GM21723 (cell line): Measurements from ENCODE around the gene KIF17.

Experiments
- ATAC-seq: cut with Tn5 transposase; IDR thresholded peaks from one replicate; pipeline ENCODE4 v1.9.1; 2021; ENCODE audit warnings: mild to moderate bottlenecking, moderate library complexity; ENCODE audit not compliant: unreplicated experiment

KIF17 gene

DNA sequence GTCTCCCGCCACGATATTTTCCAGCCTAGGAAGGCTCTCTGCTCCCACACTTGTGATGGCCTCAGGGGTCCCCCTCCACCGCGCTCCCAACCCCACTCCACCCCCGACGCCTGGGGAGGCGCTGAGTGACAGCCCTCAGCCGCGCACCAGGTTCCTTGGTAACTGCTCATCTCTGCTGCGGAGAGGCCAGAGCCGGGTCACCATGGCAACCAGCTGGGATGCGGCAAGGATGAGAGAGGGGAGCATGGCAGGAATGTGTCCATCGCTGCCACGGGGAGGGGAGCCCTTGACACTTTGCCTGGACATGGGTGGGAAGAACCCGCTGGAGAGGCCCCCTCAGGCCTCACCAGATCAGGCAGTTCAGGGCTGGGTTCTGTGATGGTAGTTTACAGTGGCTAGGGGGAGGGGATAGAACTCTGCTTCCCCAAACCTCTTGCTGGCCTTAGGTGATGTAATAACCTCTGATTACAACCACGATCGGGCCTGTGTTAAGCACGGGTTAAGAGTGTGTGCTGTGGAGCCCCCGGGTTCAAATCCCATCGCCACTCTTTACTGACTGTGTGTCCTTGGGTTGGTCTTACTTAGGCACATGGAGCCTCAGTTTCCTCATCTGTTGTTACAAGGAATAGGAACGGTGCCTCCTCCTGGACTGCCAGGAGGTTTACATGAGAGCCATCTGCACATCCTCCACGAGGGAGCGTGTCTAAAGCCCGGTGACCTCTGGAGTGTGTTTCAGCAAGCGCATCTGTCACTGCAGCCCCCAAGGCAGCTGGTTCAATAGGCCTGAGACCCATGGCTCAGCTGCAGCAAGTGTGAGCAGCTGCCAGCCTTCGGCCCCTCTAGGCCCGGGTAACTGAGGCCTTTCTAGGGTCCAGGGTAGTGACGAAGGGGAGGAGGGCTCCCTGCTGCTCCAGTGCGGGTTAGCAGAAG is 6.3 kb downstream of the KIF17 start:
- no peak for ATAC-seq

- no peak for ATAC-seq
Observed at GRCh38 chr1:20710469-20711284, 7.1 kb downstream of the KIF17 start.

GRCh38 chr1:20709868-20710267 is 7.9 kb downstream of the KIF17 start:
- ATAC-seq: no peak

GRCh38 chr1:20708891-20709290 is 8.9 kb downstream of the KIF17 start:
- ATAC-seq: no peak

GRCh38 chr1:20708057-20708456 is 9.8 kb downstream of the KIF17 start:
- ATAC-seq: no peak

- no peak for ATAC-seq
Observed at GRCh38 chr1:20706841-20707240, 11.0 kb downstream of the KIF17 start.

DNA sequence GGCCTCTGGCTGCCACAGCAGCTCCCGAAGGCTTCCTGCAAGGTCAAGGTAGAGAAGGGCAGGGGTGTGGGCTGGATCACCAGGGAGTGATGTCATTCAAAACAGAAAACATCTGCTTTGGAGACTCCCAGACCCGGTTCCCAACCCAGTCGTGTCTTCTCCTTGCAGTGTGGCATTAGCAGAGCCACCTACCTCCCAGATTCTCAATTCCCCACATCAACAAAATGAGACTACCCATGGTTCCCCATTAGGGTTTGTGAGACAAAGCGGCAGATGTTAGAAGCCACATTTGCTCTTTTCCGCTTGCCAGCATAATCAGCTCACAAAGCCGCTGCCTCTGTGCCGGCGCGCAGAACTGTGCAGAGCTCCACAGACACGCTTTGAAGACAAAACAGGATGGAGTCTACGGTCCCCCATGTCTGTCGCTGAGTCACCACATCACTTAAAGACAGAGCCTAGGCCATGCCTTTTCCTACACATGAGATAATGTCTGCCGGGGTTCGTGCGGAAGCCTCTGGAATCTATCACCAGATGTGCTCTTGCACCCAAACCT is 12.5 kb downstream of the KIF17 start:
- no peak for ATAC-seq

GRCh38 chr1:20704390-20705202 is 13.2 kb downstream of the KIF17 start:
- ATAC-seq: no peak

GRCh38 chr1:20703124-20703756 is 14.6 kb downstream of the KIF17 start:
- no peak for ATAC-seq

DNA sequence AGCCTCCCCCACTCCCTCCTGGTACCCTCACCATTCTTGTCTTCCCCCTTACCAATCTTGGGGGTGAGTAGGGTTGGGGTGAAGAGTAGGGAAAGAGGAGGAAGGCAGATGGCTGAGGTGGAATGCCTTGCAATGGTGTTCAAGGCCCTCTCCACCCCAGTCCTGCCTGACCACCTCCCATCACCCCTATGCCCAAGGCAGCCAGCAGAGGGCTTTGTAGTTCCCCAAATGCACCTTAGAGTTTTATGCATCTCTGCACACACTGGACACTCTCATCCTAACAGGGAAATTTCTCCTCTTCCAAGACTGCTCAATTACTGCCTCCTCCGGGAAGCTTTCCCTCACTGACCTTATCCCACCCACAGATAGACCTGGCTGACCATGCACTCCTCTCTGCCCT is 15.4 kb downstream of the KIF17 start:
- no peak for ATAC-seq

GRCh38 chr1:20701847-20702246 is 16.0 kb downstream of the KIF17 start:
- no peak for ATAC-seq

DNA sequence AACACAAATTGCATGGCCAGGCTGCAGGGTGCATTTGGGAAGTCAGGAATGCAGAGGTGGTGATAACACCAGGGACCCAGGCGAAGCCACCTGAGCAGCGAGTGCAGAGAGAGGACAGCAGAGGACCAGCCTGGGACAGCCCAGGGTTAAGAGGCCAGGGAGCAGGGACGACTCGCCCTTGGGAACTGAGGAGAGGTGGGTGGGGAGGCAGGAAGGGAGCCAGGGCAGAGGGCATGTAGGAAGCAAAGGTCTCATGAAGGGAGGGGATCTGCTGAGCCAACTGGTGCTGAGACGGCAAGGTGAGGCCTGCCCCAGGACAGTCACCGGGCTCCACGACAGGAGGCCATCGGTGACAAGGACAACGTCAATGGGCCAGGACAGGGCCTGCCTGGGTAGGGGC is 16.4 kb downstream of the KIF17 start:
- no peak for ATAC-seq

- ATAC-seq: no peak
Observed at GRCh38 chr1:20700636-20701215, 17.1 kb downstream of the KIF17 start.

- no peak for ATAC-seq
Observed at GRCh38 chr1:20699558-20699957, 18.2 kb downstream of the KIF17 start.

GRCh38 chr1:20698195-20698910 is 19.5 kb downstream of the KIF17 start:
- ATAC-seq: no peak

- no peak for ATAC-seq
Observed at GRCh38 chr1:20697563-20697962, 20.2 kb downstream of the KIF17 start.

GRCh38 chr1:20696397-20697333 is 21.1 kb downstream of the KIF17 start:
- ATAC-seq: peak; percentile 77

GRCh38 chr1:20695515-20695914 is 22.3 kb downstream of the KIF17 start:
- no peak for ATAC-seq
